Measurements from ENCODE around the gene SHROOM3.

Gene SHROOM3

GRCh38 chr4:76498550-76498949 lies 63.5 kb downstream of the SHROOM3 start:
- no peak for DNase-seq

- DNase-seq, result no peak
These were observed 64.4 kb downstream of the SHROOM3 start for GRCh38 chr4:76499461-76499860.

GRCh38 chr4:76502886-76503285 lies 67.9 kb downstream of the SHROOM3 start:
- no peak for DNase-seq

GRCh38 chr4:76504613-76505465 lies 69.8 kb downstream of the SHROOM3 start:
- no peak for DNase-seq

GRCh38 chr4:76511947-76512346 lies 76.9 kb downstream of the SHROOM3 start:
- DNase-seq, result no peak

- no peak for DNase-seq
These were observed 78.5 kb downstream of the SHROOM3 start for GRCh38 chr4:76513482-76513881.

GRCh38 chr4:76514087-76514486 lies 79.1 kb downstream of the SHROOM3 start:
- DNase-seq, result no peak

GRCh38 chr4:76515975-76516843 lies 81.2 kb downstream of the SHROOM3 start:
- DNase-seq, result no peak

- no peak for DNase-seq
These were observed 83.2 kb downstream of the SHROOM3 start for GRCh38 chr4:76518241-76518640.

- no peak for DNase-seq
These were observed 88.6 kb downstream of the SHROOM3 start for GRCh38 chr4:76523593-76523992.

- no peak for DNase-seq
These were observed 90.7 kb downstream of the SHROOM3 start for GRCh38 chr4:76525751-76526150.

- no peak for DNase-seq
These were observed 91.6 kb downstream of the SHROOM3 start for GRCh38 chr4:76526585-76526990.

GRCh38 chr4:76527666-76528065 lies 92.6 kb downstream of the SHROOM3 start:
- no peak for DNase-seq

- no peak for DNase-seq
These were observed 96.6 kb downstream of the SHROOM3 start for GRCh38 chr4:76531597-76531996.

GRCh38 chr4:76532805-76533204 lies 97.8 kb downstream of the SHROOM3 start:
- DNase-seq, result no peak

GRCh38 chr4:76533314-76533713 lies 98.3 kb downstream of the SHROOM3 start:
- DNase-seq, result no peak

GRCh38 chr4:76535603-76536372 lies 100.8 kb downstream of the SHROOM3 start:
- DNase-seq, result no peak

- no peak for DNase-seq
These were observed 101.3 kb downstream of the SHROOM3 start for GRCh38 chr4:76536373-76536689.

GRCh38 chr4:76538296-76538695 lies 103.3 kb downstream of the SHROOM3 start:
- no peak for DNase-seq

- DNase-seq, result no peak
These were observed 105.0 kb downstream of the SHROOM3 start for GRCh38 chr4:76539979-76540378.

- no peak for DNase-seq
These were observed 105.5 kb downstream of the SHROOM3 start for GRCh38 chr4:76540486-76540885.

GRCh38 chr4:76543378-76543777 lies 108.3 kb downstream of the SHROOM3 start:
- DNase-seq, result no peak

GRCh38 chr4:76544725-76545124 lies 109.7 kb downstream of the SHROOM3 start:
- DNase-seq, result no peak

Measured in stimulated activated CD4-positive, alpha-beta T cell treated with anti-CD3 and anti-CD28 coated beads, Interleukin-1b, Interleukin-23, amount 100 ng/mL, for 48 hours (primary cell).